ENCODE measurements around the gene FOXJ1.

GRCh38 chr17:76134911-76135809 is 5.9 kb downstream of the FOXJ1 start:
- TF ChIP-seq POLR2A (IDR thresholded peaks at IDR 0.05; ENCODE audit: low read length) (no peak), GATA1 (IDR thresholded peaks at IDR 0.05; ENCODE audit: low read depth, low read length) (no peak)
